HG02840 (cell line): ENCODE measurements around the gene CCNY.
A peak's percentile ranks its signal among the peaks of the same experiment; 100 is the strongest.

ENCODE experiments used
- ATAC-seq: cut with Tn5 transposase; IDR thresholded peaks from one replicate; pipeline ENCODE4 v1.9.1; 2021; ENCODE audit warnings: mild to moderate bottlenecking, moderate library complexity, moderate number of reproducible peaks; ENCODE audit not compliant: unreplicated experiment, low FRiP score

The CCNY gene

GRCh38 chr10:35447693-35448407 is 111.5 kb downstream of the CCNY start:
- no peak for ATAC-seq

GRCh38 chr10:35448687-35449662 is 112.7 kb downstream of the CCNY start:
- ATAC-seq, result no peak

GRCh38 chr10:35449944-35450343 is 113.6 kb downstream of the CCNY start:
- ATAC-seq, result no peak

GRCh38 chr10:35451151-35452016 is 115.1 kb downstream of the CCNY start:
- peak; percentile 96 for ATAC-seq

- ATAC-seq, result no peak
These were observed 115.9 kb downstream of the CCNY start for GRCh38 chr10:35452171-35452570.

- no peak for ATAC-seq
These were observed 116.5 kb downstream of the CCNY start for GRCh38 chr10:35452847-35453246.

- no peak for ATAC-seq
These were observed 117.7 kb downstream of the CCNY start for GRCh38 chr10:35453855-35454532.

- ATAC-seq, result no peak
These were observed 119.9 kb downstream of the CCNY start for GRCh38 chr10:35456153-35456720.

- ATAC-seq, result no peak
These were observed 120.5 kb downstream of the CCNY start for GRCh38 chr10:35456784-35457183.

GRCh38 chr10:35458500-35459448 is 122.5 kb downstream of the CCNY start:
- no peak for ATAC-seq

- ATAC-seq, result no peak
These were observed 123.1 kb downstream of the CCNY start for GRCh38 chr10:35459449-35459847.

GRCh38 chr10:35460852-35461460 is 124.6 kb downstream of the CCNY start:
- ATAC-seq, result no peak

GRCh38 chr10:35462491-35462934 is 126.2 kb downstream of the CCNY start:
- peak; percentile 61 for ATAC-seq

GRCh38 chr10:35463105-35463867 is 127.0 kb downstream of the CCNY start:
- no peak for ATAC-seq

GRCh38 chr10:35463878-35464277 is 127.6 kb downstream of the CCNY start:
- no peak for ATAC-seq

- no peak for ATAC-seq
These were observed 128.6 kb downstream of the CCNY start for GRCh38 chr10:35464825-35465456.

GRCh38 chr10:35465673-35466072 is 129.4 kb downstream of the CCNY start:
- ATAC-seq, result no peak
